GM23338 (cell line): ENCODE results near the gene KRT24. TPM values are rescaled to one million over a fixed set of nuclear protein-coding genes. Genes with fewer than 3 reads are reported as not detected.

Experiments used
- ATAC-seq: fragments of 200-7000 bp; cut with Tn5 transposase; 3 replicates; pipeline ENCODE4 v1.9.1; 2020
- DNase-seq: peaks from one replicate; pipeline ENCODE4 v3.0.0-alpha.2; 2015; ENCODE audit warnings: low spot score
- H2AFZ ChIP-seq: fragments of 200-600 bp; sonication (generic); 2 replicates; pipeline ENCODE4 v1.8.0; 2016; ENCODE audit warnings: antibody characterized with exemption, mild to moderate bottlenecking, moderate library complexity
- H3F3A ChIP-seq: fragments of 200-600 bp; sonication (generic); replicated peaks from 2 replicates; pipeline ENCODE4 v1.8.0; 2017; ENCODE audit warnings: antibody characterized with exemption, mixed run types, low read depth
- H3K27ac ChIP-seq: fragments of 200-600 bp; sonication (generic); 2 replicates; pipeline ENCODE4 v1.6.1; 2016; ENCODE audit warnings: low read depth
- H3K27me3 ChIP-seq: fragments of 200-600 bp; sonication (generic); 2 replicates; pipeline ENCODE4 v1.8.0; 2016; ENCODE audit warnings: mild to moderate bottlenecking, mixed run types, moderate library complexity; ENCODE audit not compliant: insufficient read depth
- H3K36me3 ChIP-seq: fragments of 200-600 bp; sonication (generic); 2 replicates; pipeline ENCODE4 v1.8.0; 2016; ENCODE audit warnings: mild to moderate bottlenecking; ENCODE audit not compliant: insufficient read depth
- H3K4me1 ChIP-seq: fragments of 200-600 bp; sonication (generic); 2 replicates; pipeline ENCODE4 v1.8.0; 2016; ENCODE audit warnings: mild to moderate bottlenecking, moderate library complexity; ENCODE audit not compliant: insufficient read depth
- H3K4me2 ChIP-seq: fragments of 200-600 bp; sonication (generic); 2 replicates; pipeline ENCODE4 v1.7.1; 2017; ENCODE audit warnings: mixed run types
- H3K4me3 ChIP-seq: fragments of 200-600 bp; sonication (generic); 2 replicates; pipeline ENCODE4 v1.6.1; 2016; ENCODE audit warnings: mixed run types
- H3K79me2 ChIP-seq: fragments of 200-600 bp; sonication (generic); replicated peaks from 2 replicates; pipeline ENCODE4 v1.8.0; 2017; ENCODE audit warnings: mild to moderate bottlenecking; ENCODE audit not compliant: insufficient read depth
- H3K9me2 ChIP-seq: fragments of 200-600 bp; sonication (generic); 2 replicates; pipeline ENCODE4 v1.8.0; 2017; ENCODE audit not compliant: insufficient read depth
- H4K20me1 ChIP-seq: fragments of 200-600 bp; sonication (generic); replicated peaks from 2 replicates; pipeline ENCODE4 v1.8.0; 2017; ENCODE audit warnings: mild to moderate bottlenecking; ENCODE audit not compliant: insufficient read depth
- H3K27ac Mint-ChIP-seq: 2 replicates; pipeline ENCODE4 v1.8.0; 2020; ENCODE audit warnings: inconsistent platforms, mild to moderate bottlenecking, moderate library complexity, mixed read lengths
- H3K27me3 Mint-ChIP-seq: 3 replicates; pipeline ENCODE4 v1.8.0; 2022; ENCODE audit warnings: low read depth, mild to moderate bottlenecking, moderate library complexity, mixed read lengths, inconsistent platforms; ENCODE audit not compliant: insufficient read depth, poor library complexity
- H3K36me3 Mint-ChIP-seq: 3 replicates; pipeline ENCODE4 v1.8.0; 2021; ENCODE audit warnings: low read depth, mild to moderate bottlenecking, inconsistent platforms, moderate library complexity, mixed read lengths
- H3K4me1 Mint-ChIP-seq: 3 replicates; pipeline ENCODE4 v1.8.0; 2020; ENCODE audit warnings: mild to moderate bottlenecking, inconsistent platforms, mixed read lengths
- H3K4me3 Mint-ChIP-seq: 3 replicates; pipeline ENCODE4 v1.8.0; 2021; ENCODE audit warnings: moderate library complexity, mild to moderate bottlenecking, inconsistent platforms, mixed read lengths
- H3K9me3 Mint-ChIP-seq: 3 replicates; pipeline ENCODE4 v1.8.0; 2020; ENCODE audit warnings: moderate library complexity, mild to moderate bottlenecking, inconsistent platforms, mixed read lengths
- CREB1 ChIP-seq: fragments of 250-450 bp; sonication (Bioruptor Pico); IDR thresholded peaks from 2 replicates; pipeline ENCODE4 v1.5.0; 2020; ENCODE audit warnings: low read depth, mild to moderate bottlenecking, moderate library complexity
- ETS1 ChIP-seq: IDR thresholded peaks from 2 replicates; pipeline ENCODE4 v1.6.1; 2016; ENCODE audit warnings: antibody characterized with exemption
- EZH2 ChIP-seq: fragments of 200-600 bp; sonication (generic); IDR thresholded peaks from one replicate; pipeline ENCODE4 v1.8.0; 2017; ENCODE audit warnings: antibody characterized with exemption, mild to moderate bottlenecking, low read depth; ENCODE audit not compliant: unreplicated experiment
- EZH2phosphoT487 ChIP-seq: fragments of 200-600 bp; sonication (generic); IDR thresholded peaks from one replicate; pipeline ENCODE4 v1.8.1; 2018; ENCODE audit warnings: antibody characterized with exemption; ENCODE audit not compliant: unreplicated experiment
- NANOG ChIP-seq: IDR thresholded peaks from 2 replicates; pipeline ENCODE4 v1.6.1; 2016; ENCODE audit warnings: antibody characterized with exemption, borderline replicate concordance
- POLR2AphosphoS5 ChIP-seq: IDR thresholded peaks from 2 replicates; pipeline ENCODE4 v1.6.1; 2016; ENCODE audit warnings: antibody characterized with exemption, low read depth
- STAT1 ChIP-seq: IDR thresholded peaks from one replicate; pipeline ENCODE4 v1.6.1; 2016; ENCODE audit warnings: antibody characterized with exemption; ENCODE audit not compliant: unreplicated experiment
- ZNF114 ChIP-seq: fragments of 250-450 bp; sonication (Bioruptor Pico); IDR thresholded peaks from 2 replicates; pipeline ENCODE4 v1.5.0; 2020; ENCODE audit warnings: mild to moderate bottlenecking, moderate library complexity
- ZNF331 ChIP-seq: fragments of 250-450 bp; sonication (Bioruptor Pico); IDR thresholded peaks from 2 replicates; pipeline ENCODE4 v1.5.0; 2020; ENCODE audit warnings: low read depth, mild to moderate bottlenecking, moderate library complexity
- polyA plus RNA-seq: library from polyadenylated mRNA; unstranded; fragments of >200 nt; fragmentation: Nextera tagmentation; extraction: Ambion mirVana; gene quantifications from 2 replicates; pipeline ENCODE4 v1.2.1, GENCODE V29; 2016
- total RNA-seq: library from RNA; depleted of rRNA; stranded (reverse); fragments of >200 nt; shearing (Covaris generic); gene quantifications from 2 replicates; pipeline ENCODE4 v1.2.3, GENCODE V29; 2014
- TF ChIP-seq, protein P1 (sequence below), 2 experiments: fragments of 200-600 bp in 1 of 2; sonication (generic) in 1 of 2; conservative IDR thresholded peaks; 2 replicates each; pipeline versions ENCODE4 v1.5.1 to v1.6.1; 2016 to 2017; ENCODE audit warnings: antibody characterized with exemption in 2 of 2, low read depth in 2 of 2, mild to moderate bottlenecking in 2 of 2, moderate library complexity in 1 of 2
- TF ChIP-seq, protein P2 (sequence below): IDR thresholded peaks from one replicate; pipeline ENCODE4 v1.6.1; 2018; ENCODE audit warnings: antibody characterized with exemption; ENCODE audit not compliant: unreplicated experiment

Gene KRT24
- total and polyA plus RNA-seq, 2 experiments from 2014 or later: not detected

GRCh38 chr17:40751065-40751464, 47.5 kb upstream of the KRT24 start:
- no peak for ATAC-seq
- H3K27me3 Mint-ChIP-seq: no peaks in the 10 kb centered on the region
- TF ChIP-seq STAT1 (no peak), EZH2phosphoT487 (no peak), CREB1 (CRISPR knock-in tag) (no peak), EZH2 (no peak), ETS1 (no peak), POLR2AphosphoS5 (no peak), NANOG (no peak), ZNF114 (CRISPR knock-in tag) (no peak), ZNF331 (no peak)
- TF ChIP-seq, protein P1, sequence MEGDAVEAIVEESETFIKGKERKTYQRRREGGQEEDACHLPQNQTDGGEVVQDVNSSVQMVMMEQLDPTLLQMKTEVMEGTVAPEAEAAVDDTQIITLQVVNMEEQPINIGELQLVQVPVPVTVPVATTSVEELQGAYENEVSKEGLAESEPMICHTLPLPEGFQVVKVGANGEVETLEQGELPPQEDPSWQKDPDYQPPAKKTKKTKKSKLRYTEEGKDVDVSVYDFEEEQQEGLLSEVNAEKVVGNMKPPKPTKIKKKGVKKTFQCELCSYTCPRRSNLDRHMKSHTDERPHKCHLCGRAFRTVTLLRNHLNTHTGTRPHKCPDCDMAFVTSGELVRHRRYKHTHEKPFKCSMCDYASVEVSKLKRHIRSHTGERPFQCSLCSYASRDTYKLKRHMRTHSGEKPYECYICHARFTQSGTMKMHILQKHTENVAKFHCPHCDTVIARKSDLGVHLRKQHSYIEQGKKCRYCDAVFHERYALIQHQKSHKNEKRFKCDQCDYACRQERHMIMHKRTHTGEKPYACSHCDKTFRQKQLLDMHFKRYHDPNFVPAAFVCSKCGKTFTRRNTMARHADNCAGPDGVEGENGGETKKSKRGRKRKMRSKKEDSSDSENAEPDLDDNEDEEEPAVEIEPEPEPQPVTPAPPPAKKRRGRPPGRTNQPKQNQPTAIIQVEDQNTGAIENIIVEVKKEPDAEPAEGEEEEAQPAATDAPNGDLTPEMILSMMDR (conservative IDR thresholded peaks at IDR 0.05; ENCODE audit: low read depth in 2 of 2): no peak
- TF ChIP-seq, protein P2, sequence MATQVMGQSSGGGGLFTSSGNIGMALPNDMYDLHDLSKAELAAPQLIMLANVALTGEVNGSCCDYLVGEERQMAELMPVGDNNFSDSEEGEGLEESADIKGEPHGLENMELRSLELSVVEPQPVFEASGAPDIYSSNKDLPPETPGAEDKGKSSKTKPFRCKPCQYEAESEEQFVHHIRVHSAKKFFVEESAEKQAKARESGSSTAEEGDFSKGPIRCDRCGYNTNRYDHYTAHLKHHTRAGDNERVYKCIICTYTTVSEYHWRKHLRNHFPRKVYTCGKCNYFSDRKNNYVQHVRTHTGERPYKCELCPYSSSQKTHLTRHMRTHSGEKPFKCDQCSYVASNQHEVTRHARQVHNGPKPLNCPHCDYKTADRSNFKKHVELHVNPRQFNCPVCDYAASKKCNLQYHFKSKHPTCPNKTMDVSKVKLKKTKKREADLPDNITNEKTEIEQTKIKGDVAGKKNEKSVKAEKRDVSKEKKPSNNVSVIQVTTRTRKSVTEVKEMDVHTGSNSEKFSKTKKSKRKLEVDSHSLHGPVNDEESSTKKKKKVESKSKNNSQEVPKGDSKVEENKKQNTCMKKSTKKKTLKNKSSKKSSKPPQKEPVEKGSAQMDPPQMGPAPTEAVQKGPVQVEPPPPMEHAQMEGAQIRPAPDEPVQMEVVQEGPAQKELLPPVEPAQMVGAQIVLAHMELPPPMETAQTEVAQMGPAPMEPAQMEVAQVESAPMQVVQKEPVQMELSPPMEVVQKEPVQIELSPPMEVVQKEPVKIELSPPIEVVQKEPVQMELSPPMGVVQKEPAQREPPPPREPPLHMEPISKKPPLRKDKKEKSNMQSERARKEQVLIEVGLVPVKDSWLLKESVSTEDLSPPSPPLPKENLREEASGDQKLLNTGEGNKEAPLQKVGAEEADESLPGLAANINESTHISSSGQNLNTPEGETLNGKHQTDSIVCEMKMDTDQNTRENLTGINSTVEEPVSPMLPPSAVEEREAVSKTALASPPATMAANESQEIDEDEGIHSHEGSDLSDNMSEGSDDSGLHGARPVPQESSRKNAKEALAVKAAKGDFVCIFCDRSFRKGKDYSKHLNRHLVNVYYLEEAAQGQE: no peak
- no peak overlapping the region for H3K4me3 ChIP-seq
- no peak for DNase-seq
- no peak overlapping the region for H3K27ac ChIP-seq
- H4K20me1 ChIP-seq: no peaks in the 10 kb centered on the region
- H3K4me1 Mint-ChIP-seq: peaks cover 4% of the 10 kb centered on the region; the same call in 1 of the 3 replicates
- no peak overlapping the region for H2AFZ ChIP-seq
- no peaks in the 10 kb centered on the region for H3K27me3 ChIP-seq
- H3K36me3 ChIP-seq: no peaks in the 10 kb centered on the region
- no peaks in the 10 kb centered on the region for H3F3A ChIP-seq
- H3K4me2 ChIP-seq: no peak overlapping the region
- no peak overlapping the region for H3K27ac Mint-ChIP-seq
- no peak overlapping the region for H3K4me3 Mint-ChIP-seq
- no peaks in the 10 kb centered on the region for H3K9me2 ChIP-seq
- H3K9me3 Mint-ChIP-seq: no peaks in the 10 kb centered on the region
- no peaks in the 10 kb centered on the region for H3K79me2 ChIP-seq
- no peaks in the 10 kb centered on the region for H3K36me3 Mint-ChIP-seq
- H3K4me1 ChIP-seq: no peaks in the 10 kb centered on the region
